Stimulated activated CD4-positive, alpha-beta T cell treated with anti-CD3 and anti-CD28 coated beads, Interleukin-12 subunit alpha, Interleukin-12 subunit beta, amount 100 ng/mL, for 48 hours (primary cell): ENCODE data around the gene TRIM17.

ENCODE experiments used
- DNase-seq, 3 donors: peaks; one replicate each; pipeline ENCODE4 v3.0.0-alpha.2; 2020; ENCODE audit warnings: low read depth in 2 of 3, low spot score in 1 of 3

Gene TRIM17

GRCh38 chr1:228417483-228418203 is 982 bp upstream of the TRIM17 start:
- DNase-seq, result no peak

- DNase-seq, result no peak
Measured at GRCh38 chr1:228417061-228417460, 400 bp upstream of the TRIM17 start.

- no peak for DNase-seq
Measured at GRCh38 chr1:228415853-228416216, 826 bp downstream of the TRIM17 start.

- no peak for DNase-seq
Measured at GRCh38 chr1:228415221-228415620, 1.4 kb downstream of the TRIM17 start.

- no peak for DNase-seq
Measured at GRCh38 chr1:228414511-228415211, 2.0 kb downstream of the TRIM17 start.

GRCh38 chr1:228413241-228414010 is 3.2 kb downstream of the TRIM17 start:
- DNase-seq, result no peak

GRCh38 chr1:228411548-228412430 is 4.9 kb downstream of the TRIM17 start:
- DNase-seq, result no peak

- DNase-seq, result no peak
Measured at GRCh38 chr1:228411121-228411520, 5.5 kb downstream of the TRIM17 start.

- DNase-seq, result no peak
Measured at GRCh38 chr1:228410671-228411070, 6.0 kb downstream of the TRIM17 start.

- no peak for DNase-seq
Measured at GRCh38 chr1:228410015-228410414, 6.6 kb downstream of the TRIM17 start.

GRCh38 chr1:228408869-228409805 is 7.5 kb downstream of the TRIM17 start:
- DNase-seq, result no peak

- DNase-seq, result no peak
Measured at GRCh38 chr1:228408041-228408868, 8.4 kb downstream of the TRIM17 start.

- DNase-seq, result no peak
Measured at GRCh38 chr1:228407106-228408040, 9.3 kb downstream of the TRIM17 start.

- no peak for DNase-seq
Measured at GRCh38 chr1:228405979-228406228, 10.8 kb downstream of the TRIM17 start.

- no peak for DNase-seq
Measured at GRCh38 chr1:228405200-228405978, 11.3 kb downstream of the TRIM17 start.

- no peak for DNase-seq
Measured at GRCh38 chr1:228404107-228404720, 12.4 kb downstream of the TRIM17 start.

- no peak for DNase-seq
Measured at GRCh38 chr1:228403231-228403631, 13.4 kb downstream of the TRIM17 start.
